Measurements from ENCODE around the gene NUDT14.
A peak's percentile ranks its signal among the peaks of the same experiment; 100 is the strongest.

NUDT14 gene

DNA sequence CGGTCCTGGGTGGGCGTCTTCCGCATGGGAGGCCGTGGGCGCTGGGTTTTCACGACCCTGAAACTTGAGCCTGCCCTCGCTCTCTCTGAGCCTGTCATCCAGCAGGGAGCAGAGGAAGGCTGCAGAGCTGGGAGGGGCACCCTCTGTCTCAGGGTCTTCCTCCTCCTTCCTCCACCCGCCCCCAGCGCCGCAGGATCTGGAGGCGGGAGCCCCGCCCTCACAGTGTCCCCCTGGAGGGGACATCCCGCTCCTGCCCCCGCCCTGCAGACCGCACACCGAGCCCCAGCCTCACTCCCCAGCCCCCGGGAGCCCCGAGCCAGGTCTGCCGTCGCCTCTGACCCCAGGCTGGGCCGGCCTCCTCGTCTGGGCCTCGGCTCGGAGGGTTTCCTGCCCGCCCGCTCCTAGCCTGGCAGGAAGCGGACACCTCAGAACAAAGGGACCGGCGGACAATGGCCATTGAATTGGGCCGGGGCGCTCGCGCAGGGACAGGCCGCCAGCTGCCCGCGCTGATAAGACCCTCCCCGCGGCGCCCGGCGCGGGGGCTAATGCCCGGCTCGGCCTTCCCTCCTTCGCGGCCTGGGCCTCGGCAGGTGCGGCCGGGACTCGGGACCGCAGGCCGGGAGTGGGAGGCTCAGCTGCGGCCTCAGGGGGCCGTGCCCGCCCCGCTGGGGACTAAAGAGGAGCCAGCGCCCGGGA lies 15.3 kb upstream of the NUDT14 start:
- peak; percentile 63 for DNase-seq

DNA sequence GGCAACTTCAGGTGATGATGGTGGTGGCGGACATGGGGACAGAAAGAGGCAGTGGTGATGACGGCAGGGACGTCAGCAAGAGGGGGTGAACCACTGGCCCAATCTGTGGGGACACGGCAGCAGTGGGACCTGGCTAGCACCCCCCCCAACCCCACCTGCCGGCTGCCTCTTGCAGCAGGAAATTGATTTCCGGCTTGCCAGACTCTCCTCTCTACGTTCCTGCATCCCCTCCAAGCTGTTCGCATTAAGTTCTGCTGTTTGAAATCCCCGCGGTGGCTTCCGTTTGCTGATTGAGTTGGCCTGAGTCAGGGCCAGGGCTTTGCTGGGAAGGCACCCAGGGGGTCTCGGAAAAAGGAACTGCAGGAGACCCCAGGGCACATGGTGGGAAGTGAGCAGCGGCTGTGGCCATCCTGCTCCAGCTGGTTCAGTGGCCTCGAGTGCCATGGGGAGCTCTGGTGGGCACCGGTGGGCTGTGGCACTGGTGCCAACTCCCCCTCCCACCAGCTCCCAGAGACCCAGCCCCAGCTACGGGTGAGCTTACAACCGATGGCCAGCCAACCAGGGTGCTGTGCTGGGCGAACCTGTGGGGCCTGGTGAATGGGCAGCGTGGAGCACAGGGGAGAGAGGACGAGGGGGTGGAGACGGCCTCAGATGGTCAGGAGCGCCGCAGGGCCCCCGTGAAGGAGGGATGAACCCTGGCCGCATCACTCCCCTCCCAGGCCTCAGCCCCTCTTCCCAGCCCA lies 14.6 kb upstream of the NUDT14 start:
- peak; percentile 51 for DNase-seq

DNA sequence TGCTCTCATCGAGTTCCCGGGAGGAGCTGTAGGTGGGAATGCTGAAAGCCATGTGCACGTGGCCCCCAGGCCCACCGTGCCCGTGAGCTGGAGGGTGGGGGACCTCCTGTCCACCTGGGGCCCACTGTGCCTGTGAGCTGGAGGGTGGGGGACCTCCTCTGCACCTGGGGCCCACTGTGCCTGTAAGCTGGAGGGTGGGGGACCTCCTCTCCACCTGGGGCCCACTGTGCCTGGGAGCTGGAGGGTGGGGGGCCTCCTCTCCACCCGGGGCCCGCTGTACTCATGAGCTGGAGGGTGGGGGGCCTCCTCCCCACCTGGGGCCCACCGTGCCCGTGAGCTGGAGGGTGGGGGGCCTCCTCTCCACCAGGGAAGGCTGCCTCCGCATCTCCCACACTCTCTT lies 13.9 kb upstream of the NUDT14 start:
- no peak for DNase-seq

DNA sequence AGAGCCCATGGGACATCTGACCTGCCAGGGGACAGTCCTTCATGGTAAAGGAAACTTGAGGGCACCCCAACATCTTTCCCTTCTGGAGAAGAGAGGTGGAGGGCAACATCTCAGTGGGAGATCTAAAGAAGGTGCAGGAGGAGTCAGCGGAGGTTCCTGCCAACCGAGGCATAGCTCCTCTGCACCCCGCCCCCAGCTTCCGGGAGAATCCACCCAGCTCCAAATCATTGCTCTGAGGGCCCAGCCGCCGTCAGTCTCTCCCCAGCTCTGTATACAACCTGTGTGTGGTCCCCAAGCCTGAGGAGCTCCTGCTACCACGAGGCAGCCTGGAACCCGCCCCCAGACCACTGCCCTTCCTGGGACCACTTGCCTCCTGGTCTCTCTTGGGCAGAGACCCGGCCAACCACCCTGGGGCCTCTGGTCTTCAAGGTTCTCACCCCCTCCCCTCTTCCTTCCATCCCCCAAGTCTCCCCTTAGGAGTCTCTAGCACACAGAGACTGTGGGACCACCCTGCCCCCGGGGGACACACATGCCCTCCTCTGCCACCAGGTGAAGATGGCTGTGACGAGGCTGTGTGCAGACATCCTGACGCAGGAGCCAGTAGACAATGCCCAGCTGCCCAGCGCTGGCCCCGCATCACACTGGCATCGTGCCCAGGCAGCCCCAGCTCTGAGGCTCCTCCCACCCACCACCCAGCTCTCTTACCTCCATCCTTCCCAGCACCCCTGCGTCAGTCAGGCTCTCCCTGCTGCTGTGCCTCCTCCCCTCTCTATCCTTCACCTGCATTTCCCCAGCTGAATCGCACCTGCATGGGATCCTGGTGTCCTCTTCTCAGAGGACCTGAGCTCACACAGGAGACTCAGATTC lies 13.0 kb upstream of the NUDT14 start:
- DNase-seq: no peak

DNA sequence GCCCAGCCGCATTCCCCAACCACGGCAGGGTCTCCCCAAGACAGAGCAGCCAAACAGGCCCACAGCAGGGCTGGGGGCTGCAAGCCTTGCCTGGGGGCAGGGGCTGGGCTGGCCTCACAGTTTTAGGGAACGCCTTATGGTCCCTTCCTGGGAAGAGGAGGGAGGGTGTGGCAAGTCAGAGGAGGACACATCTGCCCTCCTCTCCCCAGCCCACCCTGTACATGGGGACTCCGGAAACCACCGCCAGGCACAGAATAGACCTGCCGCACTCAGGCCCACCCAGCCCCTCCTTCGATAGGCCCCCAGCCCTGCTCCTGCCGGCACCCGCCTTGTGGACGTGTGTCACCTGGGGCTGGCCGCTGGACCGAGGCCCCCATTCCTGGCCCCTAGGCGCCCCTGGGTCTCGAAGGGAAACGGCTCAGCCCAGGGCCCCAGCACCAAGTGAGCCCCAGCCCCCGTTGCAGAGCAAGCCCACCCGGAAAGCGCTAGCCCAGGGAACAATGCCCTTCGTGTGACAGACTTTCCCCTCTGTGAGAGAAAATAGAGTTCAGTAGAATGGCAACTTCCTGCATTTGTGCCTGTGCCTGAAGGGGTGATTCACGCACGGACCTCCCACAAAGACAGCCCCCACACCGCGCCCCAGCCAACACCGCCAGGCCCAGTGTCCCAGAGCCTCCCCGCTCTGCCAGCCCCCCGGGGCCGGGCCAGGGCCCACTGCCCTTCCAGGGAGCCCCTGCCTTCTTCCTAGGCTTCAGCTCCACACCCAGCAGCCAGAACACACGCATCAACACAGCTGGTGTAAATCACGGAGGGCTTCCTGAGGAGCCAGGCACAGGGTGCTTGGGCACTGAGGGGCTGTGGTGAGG lies 12.0 kb upstream of the NUDT14 start:
- no peak for DNase-seq

DNA sequence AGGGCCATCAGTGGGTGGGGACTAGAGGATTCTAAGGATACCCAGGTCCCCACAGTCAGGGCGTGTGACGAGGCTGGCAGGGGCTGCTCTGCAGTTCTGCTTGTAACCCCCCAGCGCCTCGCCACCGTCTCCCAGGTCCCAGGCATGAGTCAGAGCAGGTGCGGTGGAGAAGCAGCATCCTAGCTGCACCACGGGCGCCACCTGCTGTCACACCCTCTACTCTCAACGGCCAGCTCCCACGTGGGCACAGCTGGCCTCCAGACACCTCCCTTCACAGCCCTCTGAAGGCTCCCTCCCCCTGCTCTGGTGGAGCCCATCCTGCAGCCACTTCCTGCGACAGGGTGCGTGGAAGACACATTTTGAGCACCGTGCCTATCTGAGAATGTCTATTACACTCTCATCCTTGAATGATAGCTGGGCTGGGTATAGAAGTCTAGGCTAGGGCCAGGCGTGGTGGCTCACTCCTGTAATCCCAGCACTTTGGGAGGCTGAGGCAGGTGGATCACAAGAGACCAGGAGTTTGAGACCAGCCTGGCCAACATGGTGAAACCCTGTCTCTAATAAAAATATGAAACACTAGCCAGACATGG lies 6.9 kb upstream of the NUDT14 start:
- no peak for DNase-seq

DNA sequence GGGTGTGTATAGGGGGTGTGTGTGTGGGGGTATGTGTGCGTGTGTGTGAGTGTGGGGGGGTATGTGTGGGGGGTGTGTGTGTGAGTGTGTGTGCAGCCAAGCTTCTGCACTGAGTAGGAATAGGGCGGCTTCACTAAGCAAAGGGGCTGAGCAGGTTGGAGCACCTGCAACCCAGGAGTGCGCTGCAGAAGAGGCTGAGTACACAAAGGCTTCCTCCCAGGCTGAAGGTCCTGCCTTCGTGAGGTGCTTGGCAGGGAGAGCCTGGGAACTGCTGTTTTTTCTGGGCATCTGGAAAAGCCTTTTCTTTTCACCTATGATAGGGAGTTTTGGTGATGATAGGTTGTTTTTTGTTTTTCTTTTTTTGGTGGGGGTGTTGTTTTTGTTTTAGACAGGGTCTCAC lies 6.0 kb upstream of the NUDT14 start:
- no peak for DNase-seq

DNA sequence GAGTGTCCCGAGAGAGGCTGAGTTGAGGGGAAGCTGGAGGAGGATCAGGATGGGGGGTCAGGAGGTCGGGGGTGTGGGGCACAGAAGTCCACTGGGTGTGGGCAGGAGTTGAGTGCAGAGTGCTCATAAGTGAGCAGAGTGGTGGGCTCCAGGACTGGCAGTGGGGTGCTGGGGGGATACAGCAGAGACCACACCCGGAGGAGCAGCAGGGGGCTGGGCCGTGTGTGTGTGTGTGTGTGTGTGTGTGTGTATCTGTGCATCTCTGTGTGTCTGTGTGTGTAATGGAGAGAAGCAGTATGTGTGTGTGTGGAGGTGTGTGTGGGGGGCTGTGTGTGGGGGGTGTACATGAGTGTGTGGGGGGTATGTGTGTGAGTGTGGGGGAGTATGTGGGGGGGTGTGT lies 4.9 kb upstream of the NUDT14 start:
- DNase-seq: no peak

DNA sequence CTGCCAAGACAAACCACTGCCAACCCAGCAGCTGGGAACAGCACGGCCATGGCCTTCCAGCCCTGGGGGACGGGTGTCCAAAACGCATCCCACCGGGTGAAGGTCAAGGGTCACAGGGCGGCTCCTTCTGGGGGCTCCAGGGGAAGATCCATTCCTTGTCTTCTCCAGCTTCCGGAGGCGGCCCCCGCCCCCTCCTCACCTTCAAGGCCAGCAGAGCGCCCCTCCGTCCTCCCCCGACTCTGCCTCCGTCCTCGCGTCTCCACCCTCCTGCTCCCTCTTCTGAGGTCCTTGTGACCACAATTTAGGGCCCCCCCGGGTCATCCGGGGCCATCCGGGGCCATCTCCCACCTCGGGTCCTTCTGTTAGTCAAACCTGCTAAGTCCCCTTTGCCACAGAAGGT lies 3.9 kb upstream of the NUDT14 start:
- no peak for DNase-seq

DNA sequence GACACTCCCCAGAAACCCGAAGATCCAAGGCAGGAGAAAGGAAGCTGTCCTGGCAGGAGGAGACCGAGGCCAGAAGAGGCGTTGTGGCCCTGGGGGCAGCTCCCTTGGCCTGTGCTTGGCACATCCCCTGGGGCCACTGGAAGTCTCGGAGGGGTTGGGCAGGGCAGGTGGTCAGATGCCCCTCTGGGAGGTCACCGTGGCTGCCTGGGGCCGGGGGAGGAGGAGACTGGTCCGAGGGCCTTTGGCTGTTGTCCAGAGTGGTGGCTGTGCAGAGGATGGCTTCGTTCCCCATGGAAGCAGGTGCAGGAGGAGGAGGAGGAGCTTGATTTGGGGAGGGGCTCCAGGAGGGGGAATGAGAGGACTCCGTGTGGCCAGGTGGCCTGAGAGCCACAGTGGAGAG lies 3.3 kb upstream of the NUDT14 start:
- no peak for DNase-seq

DNA sequence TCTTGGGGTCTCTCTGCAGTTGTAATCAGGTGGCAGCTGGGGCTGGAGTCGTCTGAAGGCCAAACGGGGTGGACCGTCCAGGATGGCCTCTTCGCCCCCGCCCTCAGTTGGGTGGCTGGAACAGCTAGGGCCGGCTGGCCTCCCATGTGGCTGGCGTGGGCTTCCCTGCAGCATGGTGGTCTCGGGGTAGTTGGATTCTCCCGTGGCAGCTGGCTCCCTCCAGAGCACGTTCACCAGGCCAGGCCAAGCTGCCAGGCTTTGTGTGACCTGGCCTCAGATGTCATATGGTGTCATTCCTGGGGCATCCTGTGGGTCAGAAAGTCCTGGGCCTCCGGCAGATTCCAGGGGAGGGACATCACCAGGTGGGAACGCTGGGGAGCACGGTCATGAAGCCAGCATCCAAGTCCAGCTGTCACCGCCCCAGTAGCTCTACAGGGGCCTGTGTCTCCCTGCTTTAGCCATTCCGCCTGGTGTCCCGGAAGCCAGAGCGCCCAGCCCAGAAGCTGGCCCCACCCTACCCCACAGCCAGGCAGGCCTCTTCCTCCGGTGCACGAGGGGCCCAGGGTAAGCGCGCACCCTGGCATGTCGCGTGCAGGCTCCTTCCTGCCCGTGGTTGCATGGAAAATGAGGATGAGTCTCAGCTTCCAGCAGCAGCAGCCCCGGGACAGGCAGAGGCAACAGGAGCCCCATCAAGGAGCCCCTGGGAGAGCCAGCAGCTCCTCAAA lies 1.3 kb upstream of the NUDT14 start:
- no peak for DNase-seq

DNA sequence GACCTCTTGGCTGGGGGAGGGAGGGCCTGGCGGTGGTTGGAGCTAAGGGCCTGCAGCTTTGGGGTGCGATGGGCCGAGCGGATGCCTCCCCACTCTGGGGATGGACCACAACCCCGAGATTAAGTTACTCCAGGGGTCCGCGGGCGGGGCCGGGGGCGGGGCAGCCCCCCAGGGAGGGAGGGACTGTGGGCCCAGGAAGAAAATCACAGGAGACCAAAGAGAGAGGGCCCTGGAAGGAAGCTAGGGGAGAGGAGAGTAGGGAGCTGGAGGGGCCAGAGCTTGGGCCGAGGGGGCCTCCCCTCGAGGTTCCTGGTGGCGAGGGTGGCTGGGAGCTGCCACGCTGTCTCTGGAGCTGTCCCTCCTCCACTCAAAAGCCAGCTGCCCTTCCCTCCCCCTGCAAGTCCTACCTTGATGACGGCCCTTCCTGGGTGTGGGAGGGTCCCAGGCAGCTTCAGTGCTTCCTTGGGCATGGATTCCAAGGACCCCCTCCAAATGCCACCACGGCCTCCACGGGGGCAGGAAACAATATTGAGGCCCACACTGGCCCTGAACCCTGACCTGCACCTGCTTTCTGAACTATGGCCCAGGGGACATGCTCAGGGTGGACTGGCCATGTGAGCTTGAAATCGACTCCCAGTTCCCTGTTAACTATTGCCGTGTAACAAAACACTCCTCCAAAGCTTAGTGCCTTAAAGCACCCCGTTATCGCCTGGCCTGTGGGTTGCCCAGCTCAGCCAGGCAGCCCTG lies 610 bp upstream of the NUDT14 start:
- no peak for DNase-seq

DNA sequence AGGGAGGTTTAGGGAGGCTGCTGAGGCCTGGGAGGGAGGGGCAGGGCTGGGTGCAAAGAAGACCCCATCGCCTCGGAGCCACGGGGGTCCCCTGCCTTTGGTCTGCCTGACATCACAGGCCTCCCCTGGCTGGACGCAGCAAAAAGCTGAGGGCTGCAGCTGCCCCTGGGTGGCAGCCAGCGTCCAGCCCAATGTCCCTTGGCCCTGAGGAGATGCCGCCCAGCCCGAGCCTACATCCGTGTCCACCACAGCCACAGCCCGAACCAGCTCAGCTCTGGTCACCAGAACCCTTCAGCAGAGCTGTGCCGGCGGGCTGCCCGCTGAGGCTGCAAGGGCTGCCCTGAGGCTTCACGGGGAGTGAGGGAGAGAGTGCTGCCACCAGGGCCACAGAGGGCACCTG lies 1.9 kb downstream of the NUDT14 start:
- DNase-seq: no peak

DNA sequence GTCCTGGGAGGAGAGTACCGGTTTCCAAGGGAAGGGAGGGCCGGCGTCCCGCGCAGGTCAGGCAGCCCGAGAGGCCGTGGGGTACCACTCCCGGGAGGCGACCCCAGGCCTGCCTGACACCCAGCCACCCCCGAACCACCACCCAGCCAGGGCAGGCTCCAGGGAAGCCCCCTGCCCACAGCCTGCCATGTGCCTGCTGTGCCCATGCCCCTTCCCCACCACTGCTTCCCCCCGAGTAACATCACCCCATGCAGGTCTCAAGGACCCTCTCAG lies 2.3 kb downstream of the NUDT14 start:
- no peak for DNase-seq

DNA sequence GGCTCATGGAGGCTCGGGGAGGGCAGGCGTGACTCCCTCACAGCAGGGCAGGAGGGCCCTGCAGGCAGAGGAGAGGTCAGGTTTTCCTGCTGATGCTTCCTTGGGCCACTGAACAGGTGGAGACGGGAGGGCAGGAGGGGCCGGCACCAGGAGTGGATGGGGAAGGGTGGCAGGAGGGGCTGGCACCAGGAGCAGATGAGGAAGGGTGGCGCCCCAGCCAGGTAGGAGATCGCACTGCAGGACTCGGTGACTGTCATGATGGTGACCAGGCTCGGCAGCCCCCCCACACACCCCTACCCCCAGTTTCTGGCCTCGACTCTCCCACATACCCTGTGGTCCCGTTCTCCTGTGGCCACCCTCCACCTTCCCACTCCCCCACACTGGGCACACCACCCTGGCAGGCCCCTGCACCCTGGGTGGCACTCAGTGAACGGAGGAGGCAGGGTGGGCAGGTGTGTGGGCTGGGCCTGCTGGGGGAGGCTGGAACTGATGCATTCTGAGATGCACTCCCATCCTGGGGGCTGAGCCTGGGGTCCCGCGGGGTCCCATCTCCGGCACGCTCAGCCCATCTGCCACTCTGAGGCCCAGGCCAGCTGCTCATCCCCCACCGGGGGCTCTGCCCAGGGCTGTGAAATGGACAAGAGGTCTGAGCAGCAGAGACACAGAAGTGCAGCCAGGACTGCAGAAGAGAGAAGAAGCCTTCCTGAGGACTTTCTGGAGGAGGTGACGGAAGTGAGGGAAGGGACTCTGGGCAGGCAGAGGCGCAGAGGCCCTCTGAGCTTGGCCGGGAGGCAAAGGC lies 2.8 kb downstream of the NUDT14 start:
- no peak for DNase-seq

DNA sequence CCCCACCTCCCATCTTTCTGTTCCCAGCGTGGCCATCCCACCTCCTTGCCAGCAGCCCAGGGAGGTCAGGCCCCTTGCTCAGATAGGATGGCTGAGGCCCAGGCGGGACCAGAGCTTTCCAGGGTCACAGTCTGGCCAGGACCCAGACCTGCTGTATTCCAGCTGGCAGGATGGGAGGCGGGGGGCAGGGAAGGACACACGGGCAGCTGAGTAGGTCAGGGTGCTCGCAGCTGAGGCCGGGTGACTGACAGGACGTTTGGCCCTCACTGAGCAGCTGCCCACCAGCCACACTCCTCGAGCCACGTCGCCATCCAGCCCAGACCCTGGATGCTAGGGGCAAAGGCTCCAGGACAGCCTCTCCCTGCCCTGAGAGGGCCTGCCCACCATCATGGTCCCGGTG lies 4.0 kb downstream of the NUDT14 start:
- no peak for DNase-seq

DNA sequence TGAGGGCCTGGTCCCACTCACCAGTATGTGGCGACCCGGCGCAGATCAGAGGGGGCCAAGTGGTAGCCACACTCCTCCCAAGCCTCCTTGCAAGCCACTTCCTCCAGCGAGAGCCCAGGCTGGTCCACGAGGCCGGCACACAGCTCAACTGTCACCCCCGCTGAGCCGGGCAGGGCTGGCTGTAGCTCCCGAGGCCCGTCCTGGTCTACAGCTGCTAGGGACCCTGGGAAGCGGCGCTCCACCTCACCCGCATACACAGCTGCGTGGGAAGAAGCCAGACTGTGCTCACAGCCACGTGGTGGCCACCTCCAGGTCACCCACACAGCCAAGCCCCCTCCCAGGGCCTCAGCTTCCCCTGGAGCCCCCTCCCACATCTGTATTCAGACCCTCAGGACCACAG lies 4.6 kb downstream of the NUDT14 start:
- no peak for DNase-seq

DNA sequence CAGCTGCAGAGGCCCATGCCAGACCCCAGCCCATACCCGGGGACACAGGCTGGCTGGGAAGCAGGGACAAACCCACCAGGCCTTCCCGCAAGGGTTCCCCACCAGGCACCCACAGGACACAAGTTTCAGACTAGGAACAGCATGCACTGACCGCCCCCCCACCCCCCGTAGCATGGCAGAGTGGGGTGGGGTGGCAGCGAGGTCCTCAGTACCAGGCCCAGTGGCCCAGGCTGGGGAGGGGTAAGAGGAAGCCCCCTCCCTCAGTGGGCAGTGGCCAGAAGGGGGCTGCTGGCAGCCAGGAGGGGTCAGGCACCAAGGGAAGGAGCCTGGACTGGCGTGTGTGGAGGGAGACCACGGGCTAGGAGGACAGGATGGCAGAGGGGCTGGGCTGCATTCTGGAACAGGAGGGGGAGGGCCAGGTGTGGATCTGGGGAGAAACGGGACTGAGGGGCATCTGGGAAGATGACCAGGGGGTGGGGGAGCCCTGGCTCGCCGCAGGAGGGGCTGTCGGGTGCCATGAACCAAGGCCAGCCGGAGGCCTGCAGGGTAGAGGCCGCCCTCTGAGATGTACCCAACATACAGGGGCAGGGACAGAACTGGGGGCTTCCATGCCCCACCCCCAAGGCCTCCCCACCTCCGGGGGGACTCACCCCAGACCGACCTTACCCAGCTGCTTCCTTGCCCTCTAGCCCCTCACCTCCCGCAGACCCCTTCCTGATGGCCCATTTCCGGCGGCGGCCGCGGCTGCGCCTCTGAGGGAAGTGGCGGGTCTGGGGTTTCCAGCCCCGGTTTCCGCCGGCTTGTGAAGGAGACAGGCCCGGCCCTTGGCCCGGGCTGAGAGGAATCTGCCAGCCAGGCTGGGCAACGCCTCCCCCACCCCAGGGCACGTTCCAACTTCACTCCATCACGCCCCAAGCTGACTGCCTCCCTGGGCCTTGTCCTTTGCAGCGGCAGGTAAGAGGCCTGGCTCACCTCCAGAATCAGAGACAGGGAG lies 6.9 kb downstream of the NUDT14 start:
- DNase-seq: no peak

DNA sequence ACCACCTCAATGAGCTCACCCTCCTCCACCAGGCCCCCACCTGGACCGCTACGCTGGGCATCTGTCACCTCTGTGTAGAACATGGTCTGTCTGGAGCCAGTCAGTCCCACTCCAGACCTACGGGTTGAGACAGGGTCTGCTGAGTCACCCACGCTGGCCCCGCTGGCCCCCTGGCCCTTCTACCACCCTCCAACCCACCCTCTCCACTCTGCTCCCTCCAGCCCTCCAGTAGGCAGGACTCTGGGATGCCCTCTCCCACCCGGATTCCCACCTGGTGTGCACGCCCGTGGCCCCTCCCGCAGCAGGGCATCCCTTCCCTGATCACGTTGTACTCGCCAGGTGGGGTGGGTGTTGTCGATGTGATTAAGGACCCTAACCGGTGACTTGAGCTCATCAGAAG lies 8.0 kb downstream of the NUDT14 start:
- DNase-seq: no peak

Data from right hindlimb (tissue), 1 donor.